ENCODE data around the gene EID2B. TPM values are rescaled to one million over a fixed set of nuclear protein-coding genes. Genes with fewer than 3 reads are reported as not detected.
A peak's percentile ranks its signal among the peaks of the same experiment; 100 is the strongest.

EID2B gene
- total RNA-seq, 1 experiment from 2014 or later = 2.2 TPM

DNA sequence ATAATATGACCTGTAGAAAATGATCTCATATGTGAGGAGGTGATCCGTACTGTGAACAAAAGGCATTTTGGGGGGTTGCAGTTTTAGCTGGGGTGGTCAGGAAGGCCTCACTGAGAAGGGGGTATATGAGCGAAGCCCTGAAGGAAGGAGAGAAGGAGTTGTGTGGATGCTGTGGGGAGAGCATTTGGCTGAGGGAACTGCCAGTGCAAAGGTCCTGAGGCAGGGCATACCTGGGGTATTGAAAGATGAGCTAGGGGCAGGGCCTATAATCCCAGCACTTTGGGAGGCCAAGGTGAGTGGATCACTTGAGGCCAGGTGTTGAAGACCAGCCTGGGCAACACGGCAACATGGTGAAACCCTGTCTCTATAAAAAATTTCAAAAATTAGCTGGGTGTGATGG is 15.2 kb downstream of the EID2B start:
- H2AFZ ChIP-seq (ENCODE audit: low read length) = no peak overlapping the region
- Mint-ChIP-seq H3K36me3 (ENCODE audit: insufficient read depth in 1 of 3, low read depth in 3 of 3) (peaks cover 12 to 20% (median 19%) of the 10 kb centered on the region in 3 experiments; a peak in 6 of 7 replicates), H3K9me3 (no peaks in the 10 kb centered on the region; a peak in 1 of 5 replicates), H3K4me1 (peaks cover 26 to 27% of the 10 kb centered on the region in 2 experiments), H3K27ac (peak overlapping the region in 1 of 3 experiments; percentile 59; a peak in 2 of 7 replicates), H3K27me3 (ENCODE audit: low read depth) (peaks cover 40% of the 10 kb centered on the region), H3K4me3 (peak overlapping the region; percentile 88 to 90)
- H4K5ac ChIP-seq (ENCODE audit: insufficient read length, low read depth, low read length) = no peak overlapping the region
- peak overlapping the region; percentile 18 for H3K4me2 ChIP-seq (ENCODE audit: insufficient read depth, insufficient read length, low read length)
- H3K14ac ChIP-seq (ENCODE audit: insufficient read depth, low read length) = no peak overlapping the region
- no peak overlapping the region for H2BK12ac ChIP-seq (ENCODE audit: insufficient read length, low read depth, low read length)
- no peak overlapping the region for H3K18ac ChIP-seq (ENCODE audit: insufficient read length, low read depth, low read length)
- no peak overlapping the region for H3K27ac ChIP-seq (ENCODE audit: insufficient read length, low read depth, low read length)
- H3K27me3 ChIP-seq (ENCODE audit: insufficient read depth, low read length) = no peaks in the 10 kb centered on the region
- H4K20me1 ChIP-seq (ENCODE audit: control insufficient read depth, insufficient read depth, insufficient read length) = no peaks in the 10 kb centered on the region
- no peak overlapping the region for H4K91ac ChIP-seq (ENCODE audit: insufficient read length, low read depth, low read length)
- H3K9ac ChIP-seq (ENCODE audit: extremely low read depth, insufficient read length, low read length) = no peak overlapping the region
- H3K4me1 ChIP-seq (ENCODE audit: insufficient read depth, low read length) = peaks cover 3% of the 10 kb centered on the region; the same call in 1 of the 2 replicates
- no peak overlapping the region for H3K56ac ChIP-seq (ENCODE audit: insufficient read length, low read depth, low read length)
- DNase-seq = no peak
- H2BK5ac ChIP-seq (ENCODE audit: insufficient read length, low read length) = no peak overlapping the region
- H3K79me1 ChIP-seq (ENCODE audit: insufficient read depth, low read depth, low read length, poor library complexity, severe bottlenecking) = peaks cover 4% of the 10 kb centered on the region
- no peak overlapping the region for H2BK120ac ChIP-seq (ENCODE audit: low read depth, low read length, poor library complexity, severe bottlenecking)
- no peak overlapping the region for H2BK15ac ChIP-seq (ENCODE audit: low read depth, low read length)
- no peak overlapping the region for H4K8ac ChIP-seq (replicated peaks; ENCODE audit: insufficient read length, low read depth, low read length)
- peaks cover 10% of the 10 kb centered on the region for H3K23me2 ChIP-seq (ENCODE audit: insufficient read length, low read depth, low read length, poor library complexity, severe bottlenecking)
- H3K9me3 ChIP-seq (ENCODE audit: control insufficient read depth, low read depth, low read length) = no peaks in the 10 kb centered on the region
- no peak overlapping the region for H3K4ac ChIP-seq (ENCODE audit: low read depth, low read length)
- no peak overlapping the region for H2BK20ac ChIP-seq (ENCODE audit: low read depth, low read length, poor library complexity, severe bottlenecking)
- no peak overlapping the region for H3T11ph ChIP-seq (ENCODE audit: low read length)
- no peak overlapping the region for H3K23ac ChIP-seq (ENCODE audit: insufficient read length, low read depth, low read length)
- H2AK5ac ChIP-seq (ENCODE audit: insufficient read length, low read length) = no peak overlapping the region
- no CpG with 5 or more reads among the region's 3 CpGs for WGBS (ENCODE audit: extremely low coverage, insufficient read length, low lambda C conversion rate)
- no peak for TF ChIP-seq CTCF (conservative IDR thresholded peaks at IDR 0.05)
- H3K79me2 ChIP-seq (ENCODE audit: insufficient read depth, low read length) = no peaks in the 10 kb centered on the region; the same call in 1 of the 2 replicates
